ENCODE measurements around the gene C1orf105.
A peak's percentile ranks its signal among the peaks of the same experiment; 100 is the strongest.

The C1orf105 gene

GRCh38 chr1:172460887-172461315 is 40.4 kb downstream of the C1orf105 start:
- DNase-seq, result no peak

- DNase-seq, result no peak
Observed at GRCh38 chr1:172465617-172466016, 45.1 kb downstream of the C1orf105 start.

- no peak for DNase-seq
Observed at GRCh38 chr1:172466795-172467407, 46.4 kb downstream of the C1orf105 start.

GRCh38 chr1:172467446-172467845 is 47.0 kb downstream of the C1orf105 start:
- DNase-seq, result no peak

- no peak for DNase-seq
Observed at GRCh38 chr1:172468296-172468695, 47.8 kb downstream of the C1orf105 start.

GRCh38 chr1:172469717-172470116 is 49.2 kb downstream of the C1orf105 start:
- DNase-seq, result no peak

GRCh38 chr1:172470149-172470548 is 49.7 kb downstream of the C1orf105 start:
- no peak for DNase-seq

- DNase-seq, result no peak
Observed at GRCh38 chr1:172471666-172472065, 51.2 kb downstream of the C1orf105 start.

- DNase-seq, result no peak
Observed at GRCh38 chr1:172472495-172472894, 52.0 kb downstream of the C1orf105 start.

- DNase-seq, result no peak
Observed at GRCh38 chr1:172473302-172473701, 52.8 kb downstream of the C1orf105 start.

GRCh38 chr1:172473842-172474241 is 53.4 kb downstream of the C1orf105 start:
- no peak for DNase-seq

- DNase-seq, result no peak
Observed at GRCh38 chr1:172476218-172476811, 55.8 kb downstream of the C1orf105 start.

GRCh38 chr1:172477216-172477615 is 56.7 kb downstream of the C1orf105 start:
- no peak for DNase-seq

- no peak for DNase-seq
Observed at GRCh38 chr1:172477741-172478140, 57.3 kb downstream of the C1orf105 start.

- DNase-seq, result no peak
Observed at GRCh38 chr1:172478485-172478884, 58.0 kb downstream of the C1orf105 start.

GRCh38 chr1:172480431-172480830 is 59.9 kb downstream of the C1orf105 start:
- DNase-seq, result no peak

GRCh38 chr1:172482044-172482443 is 61.6 kb downstream of the C1orf105 start:
- no peak for DNase-seq

- DNase-seq, result no peak
Observed at GRCh38 chr1:172483448-172483847, 63.0 kb downstream of the C1orf105 start.

- DNase-seq, result no peak
Observed at GRCh38 chr1:172484252-172484651, 63.8 kb downstream of the C1orf105 start.

- DNase-seq, result no peak
Observed at GRCh38 chr1:172485626-172486025, 65.1 kb downstream of the C1orf105 start.

GRCh38 chr1:172486805-172487454 is 66.4 kb downstream of the C1orf105 start:
- no peak for DNase-seq

- peak; percentile 7 for DNase-seq
Observed at GRCh38 chr1:172487550-172487949, 67.1 kb downstream of the C1orf105 start.

- no peak for DNase-seq
Observed at GRCh38 chr1:172488393-172488792, 67.9 kb downstream of the C1orf105 start.

GRCh38 chr1:172489847-172490246 is 69.4 kb downstream of the C1orf105 start:
- DNase-seq, result no peak

Measured in CD4-positive, alpha-beta T cell treated with Interleukin-12 subunit alpha and Interleukin-12 subunit beta, for 1 hour (primary cell).